HG02840 (cell line): ENCODE results near the gene TRPV4.
"Not testable (repeated sequence)": the region's sequence is repeated elsewhere in the genome, so short reads cannot be mapped to it uniquely, and the experiment has no call there.

Source experiments
- ATAC-seq: cut with Tn5 transposase; IDR thresholded peaks from one replicate; pipeline ENCODE4 v1.9.1; 2021; ENCODE audit warnings: mild to moderate bottlenecking, moderate library complexity, moderate number of reproducible peaks; ENCODE audit not compliant: unreplicated experiment, low FRiP score

Gene TRPV4

DNA sequence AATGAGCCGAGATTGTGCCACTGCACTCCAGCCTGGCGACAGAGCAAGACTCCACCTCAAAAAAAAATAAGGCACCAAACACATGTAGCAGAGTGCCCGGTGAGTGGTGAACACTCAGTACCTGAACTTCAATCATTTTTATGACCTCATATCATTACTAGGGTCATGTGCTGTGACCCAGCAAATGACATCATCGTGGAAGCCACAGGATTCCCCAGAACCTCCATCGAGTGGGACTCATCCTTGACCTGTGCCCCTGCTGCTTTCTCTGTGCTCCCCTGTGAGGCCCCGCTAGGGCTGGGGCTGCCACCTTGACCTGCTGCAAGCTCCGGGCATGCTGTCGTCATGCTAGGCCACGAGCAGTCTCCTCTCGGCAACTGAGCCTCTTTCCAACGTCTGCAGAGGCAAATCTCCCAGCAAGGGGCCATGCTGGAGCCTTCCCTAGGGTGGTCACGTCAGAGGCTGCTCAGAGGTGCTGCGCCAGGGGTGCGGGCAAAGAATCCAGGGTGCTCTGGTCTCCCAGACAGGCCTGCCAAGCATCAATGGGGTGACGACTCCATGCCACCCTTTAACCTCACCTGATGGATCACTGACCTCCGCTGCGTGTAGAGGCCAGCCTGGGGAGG lies 28.6 kb upstream of the TRPV4 start:
- ATAC-seq: no peak

GRCh38 chr12:109860977-109861376 lies 27.8 kb upstream of the TRPV4 start:
- no peak for ATAC-seq

DNA sequence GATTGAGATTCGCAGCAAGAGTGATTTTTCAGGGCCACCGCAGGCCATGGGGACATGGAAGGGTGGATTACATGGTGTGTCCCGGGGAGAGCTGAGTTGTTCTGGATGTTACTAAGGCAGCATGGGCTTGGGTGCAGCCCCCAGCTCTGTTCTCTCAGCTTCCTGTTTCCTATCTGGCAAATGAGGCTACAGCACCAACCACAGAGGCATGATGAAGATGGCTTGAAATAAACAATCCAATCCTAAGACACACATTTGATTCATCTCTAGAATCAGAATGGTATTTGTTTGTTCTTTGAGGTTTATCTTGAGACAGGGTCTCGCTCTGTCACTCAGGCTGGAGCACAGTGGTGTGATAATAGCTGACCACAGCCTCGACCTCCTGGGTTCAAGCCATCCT lies 25.6 kb upstream of the TRPV4 start:
- ATAC-seq: no peak

- ATAC-seq: no peak
These were observed 24.5 kb upstream of the TRPV4 start for GRCh38 chr12:109857715-109858114.

DNA sequence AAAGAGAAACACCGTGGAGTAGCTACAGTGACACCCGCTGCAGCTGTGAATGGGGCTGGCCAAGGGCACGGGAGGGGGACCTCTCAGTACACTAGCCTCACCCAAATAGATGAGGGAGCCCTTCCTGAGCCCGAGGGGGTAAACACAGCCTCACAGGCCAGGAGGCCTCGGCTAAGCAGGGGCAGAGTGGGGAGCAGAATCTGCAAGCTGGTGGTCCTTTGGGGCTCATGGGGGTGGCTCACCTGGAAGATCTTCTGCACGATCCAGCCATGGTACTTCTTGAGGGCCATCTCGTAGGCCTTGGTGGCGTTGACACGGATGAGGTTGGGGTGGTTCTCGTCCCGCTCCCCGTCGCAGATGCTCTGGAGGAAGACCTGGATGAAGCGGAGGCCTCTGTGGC lies 22.2 kb upstream of the TRPV4 start:
- no peak for ATAC-seq

GRCh38 chr12:109850518-109850917 lies 17.3 kb upstream of the TRPV4 start:
- ATAC-seq: not testable (repeated sequence)

- no peak for ATAC-seq
These were observed 14.0 kb upstream of the TRPV4 start for GRCh38 chr12:109847142-109847735.

DNA sequence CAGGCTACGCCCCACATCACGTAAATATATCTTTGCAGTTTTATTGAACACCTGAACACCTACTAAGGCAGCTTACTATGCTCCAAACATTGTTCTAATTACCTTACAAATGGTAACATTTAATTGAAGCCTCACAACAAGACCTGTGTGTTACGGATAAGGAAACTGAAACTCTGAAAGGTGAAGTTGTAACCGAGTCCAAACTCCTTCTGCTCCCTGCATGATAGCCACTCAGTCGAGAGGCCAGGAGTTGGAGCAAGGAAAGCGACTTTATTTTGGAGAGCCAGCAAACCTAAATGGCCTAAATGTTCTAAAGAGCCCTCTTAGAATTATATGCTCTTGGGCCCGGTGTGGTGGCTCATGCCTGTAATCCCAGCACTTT lies 12.6 kb upstream of the TRPV4 start:
- ATAC-seq: no peak

- ATAC-seq: no peak
These were observed 12.0 kb upstream of the TRPV4 start for GRCh38 chr12:109844983-109845823.

- no peak for ATAC-seq
These were observed 10.9 kb upstream of the TRPV4 start for GRCh38 chr12:109844091-109844490.

DNA sequence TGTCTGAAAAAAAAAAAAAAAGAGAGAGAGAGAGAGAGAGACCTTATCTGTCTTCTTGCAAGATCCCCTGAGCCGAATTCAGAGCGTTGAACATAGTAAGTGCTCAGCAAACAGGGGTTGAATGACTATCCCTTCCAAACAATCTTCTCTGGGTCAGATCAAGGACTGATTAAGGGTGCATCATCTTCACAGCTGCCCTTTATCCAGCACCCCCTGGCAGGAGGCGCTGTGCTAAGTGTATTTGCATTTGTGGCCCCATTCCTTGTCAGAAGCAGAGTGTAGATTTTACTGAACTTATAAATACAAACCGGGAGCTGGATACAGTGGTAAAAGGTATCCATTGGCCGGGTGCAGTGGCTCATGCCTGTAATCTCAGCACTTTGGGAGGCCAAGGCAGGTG lies 8.8 kb upstream of the TRPV4 start:
- no peak for ATAC-seq

DNA sequence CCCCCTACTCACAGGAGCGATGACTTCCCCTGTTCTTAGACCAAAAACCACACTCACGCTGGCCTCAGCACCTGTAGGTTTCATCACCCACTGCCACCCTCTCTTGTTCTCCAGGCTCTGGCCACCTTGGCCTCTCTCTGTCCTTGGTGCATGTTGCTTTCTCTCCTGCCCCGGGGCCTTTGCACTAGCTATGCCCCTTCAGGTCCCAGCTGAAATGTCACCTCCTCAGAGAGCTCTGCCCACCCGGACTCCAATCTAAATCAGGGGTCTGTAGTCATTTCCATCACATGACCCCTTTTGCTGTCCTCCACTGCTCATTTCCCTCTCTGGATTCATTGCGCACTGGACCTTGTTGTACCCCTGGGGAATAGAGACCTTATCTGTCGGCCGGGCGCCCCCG lies 8.2 kb upstream of the TRPV4 start:
- no peak for ATAC-seq

- no peak for ATAC-seq
These were observed 7.3 kb upstream of the TRPV4 start for GRCh38 chr12:109840305-109841074.

- no peak for ATAC-seq
These were observed 6.2 kb upstream of the TRPV4 start for GRCh38 chr12:109839444-109839843.

DNA sequence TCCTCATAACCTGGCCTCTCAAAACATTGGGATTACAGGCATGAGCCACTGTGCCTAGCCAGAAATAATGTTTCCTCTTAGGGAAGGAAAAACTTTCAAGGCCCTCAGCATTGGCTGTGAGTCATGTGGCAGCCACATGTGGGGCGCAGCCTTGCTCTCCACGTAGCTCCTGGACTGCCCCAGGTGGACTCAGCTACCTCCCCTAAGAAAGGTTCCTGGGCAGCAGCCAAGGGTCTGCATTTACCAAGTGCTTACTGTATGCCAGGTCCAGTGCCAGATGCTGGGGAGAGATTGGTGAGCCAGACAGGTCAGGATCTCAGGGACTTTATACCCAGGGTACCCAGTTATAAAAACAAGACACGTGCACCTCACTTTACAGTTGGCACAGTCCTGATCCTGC lies 3.7 kb upstream of the TRPV4 start:
- no peak for ATAC-seq

DNA sequence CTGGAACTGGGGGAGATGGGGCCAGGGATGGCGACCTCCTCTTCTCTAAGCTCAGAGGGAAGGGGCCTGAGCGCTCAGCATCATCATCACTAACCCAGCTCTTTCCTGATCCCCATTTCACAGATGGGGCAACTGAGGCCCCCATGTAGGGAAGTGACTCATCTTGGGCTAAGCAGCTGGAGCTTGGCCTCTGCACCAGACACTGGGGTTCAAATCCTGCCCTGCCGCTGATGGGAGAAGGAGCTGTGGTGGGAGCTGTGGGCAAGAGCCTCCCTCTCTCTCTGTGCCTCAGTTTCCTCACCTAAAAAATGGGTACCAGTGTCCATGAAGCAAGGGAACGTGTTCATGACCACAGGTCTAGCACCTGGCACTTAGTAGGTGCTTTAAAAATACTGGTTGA lies 2.6 kb upstream of the TRPV4 start:
- no peak for ATAC-seq

DNA sequence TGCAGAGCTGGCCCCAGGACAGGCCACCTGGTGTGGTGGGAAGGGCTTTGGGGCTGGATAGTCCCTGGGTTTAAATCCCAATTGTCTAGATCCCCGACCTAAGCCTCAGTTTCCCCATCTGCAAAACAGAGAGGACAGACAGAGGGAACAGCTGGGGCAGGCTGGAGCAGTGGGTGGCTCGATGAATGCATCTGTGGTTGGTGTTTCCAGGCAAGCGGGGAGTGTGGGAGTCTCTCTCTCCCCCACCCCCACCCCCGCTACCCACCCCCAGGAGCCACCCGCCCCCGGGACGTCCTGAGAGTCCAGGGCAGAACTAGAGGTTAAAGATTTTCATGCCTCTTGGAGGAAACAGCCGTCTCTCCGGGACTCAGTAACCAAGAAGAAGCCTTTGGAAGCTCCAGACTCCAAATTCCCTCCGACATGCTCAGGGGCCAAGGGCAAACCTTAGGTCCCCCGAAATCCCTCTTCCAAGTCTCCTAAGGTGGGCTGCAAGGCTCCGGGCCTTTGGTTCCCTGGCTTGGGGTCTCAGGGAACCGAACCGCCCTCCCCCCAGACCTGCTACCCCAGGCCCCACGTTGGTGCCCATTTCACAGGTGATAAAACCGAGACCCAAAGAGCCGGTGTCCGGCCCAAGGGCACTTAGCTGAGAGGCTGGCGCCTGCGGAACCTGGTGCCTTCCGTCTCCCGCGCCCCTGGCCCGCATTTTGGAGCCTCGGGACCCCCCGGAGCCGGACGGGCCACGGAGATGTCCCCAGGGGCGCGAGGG lies 474 bp downstream of the TRPV4 start:
- ATAC-seq: no peak

DNA sequence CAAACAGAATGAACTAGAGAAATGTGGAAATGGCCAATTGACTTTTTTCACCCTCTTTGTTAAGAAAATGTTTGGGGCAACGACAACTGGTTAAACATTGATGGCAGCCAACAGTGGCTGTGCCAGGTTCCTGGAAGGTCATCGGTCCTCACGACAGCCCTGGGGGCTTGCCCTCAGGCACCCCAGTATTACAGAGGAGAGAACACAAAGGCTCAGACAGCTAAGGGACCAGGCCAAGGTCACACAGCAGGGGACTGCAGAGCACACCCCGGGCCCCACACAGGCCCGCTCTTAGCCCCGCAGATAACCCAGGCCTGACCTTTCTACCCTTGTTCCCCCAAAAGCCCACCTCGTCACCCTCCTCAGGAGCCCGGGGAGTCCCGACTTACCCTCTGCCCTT lies 1.3 kb downstream of the TRPV4 start:
- no peak for ATAC-seq

- no peak for ATAC-seq
These were observed 1.8 kb downstream of the TRPV4 start for GRCh38 chr12:109831365-109831764.

GRCh38 chr12:109830718-109831117 lies 2.5 kb downstream of the TRPV4 start:
- ATAC-seq: no peak
